ENCODE results near the gene TLX2.

Gene TLX2

DNA sequence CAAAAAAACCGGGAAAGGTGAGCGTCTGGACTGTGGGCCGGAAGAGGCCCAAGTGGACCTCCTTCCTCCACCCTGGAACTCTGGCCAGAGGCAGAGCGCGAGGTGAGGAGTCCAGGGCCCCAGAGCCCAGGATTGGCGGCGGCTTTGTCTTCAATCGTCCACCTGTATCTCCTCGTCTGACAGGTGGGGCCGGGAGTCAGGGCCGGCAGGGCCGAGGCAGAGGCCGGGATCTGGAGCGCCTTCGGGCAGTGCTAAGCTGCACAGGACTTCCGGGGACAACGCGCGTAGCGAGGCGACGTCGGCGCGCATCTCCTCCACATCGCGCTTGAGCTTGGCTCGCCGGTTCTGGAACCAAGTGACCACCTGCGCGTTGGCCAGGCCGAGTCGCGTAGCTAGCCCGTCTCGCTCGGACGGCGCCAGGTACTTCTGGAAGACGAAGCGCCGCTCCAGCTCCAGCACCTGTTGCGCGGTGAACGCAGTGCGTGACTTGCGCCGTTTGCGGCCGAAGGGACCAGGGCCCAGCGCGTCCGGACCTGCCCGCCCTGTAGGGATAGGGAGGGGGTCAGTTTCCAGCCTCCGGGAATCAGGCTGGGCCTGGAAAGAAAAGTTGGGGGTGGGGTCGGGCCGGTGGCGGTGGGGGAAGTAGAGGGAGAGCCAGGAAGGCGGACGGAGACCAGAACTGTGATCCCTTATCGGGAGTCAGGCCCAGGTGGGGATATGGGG, 16.3 kb upstream of the TLX2 start:
- no peak for DNase-seq

- DNase-seq, result no peak
Observed at GRCh38 chr2:74498500-74499266, 15.6 kb upstream of the TLX2 start.

DNA sequence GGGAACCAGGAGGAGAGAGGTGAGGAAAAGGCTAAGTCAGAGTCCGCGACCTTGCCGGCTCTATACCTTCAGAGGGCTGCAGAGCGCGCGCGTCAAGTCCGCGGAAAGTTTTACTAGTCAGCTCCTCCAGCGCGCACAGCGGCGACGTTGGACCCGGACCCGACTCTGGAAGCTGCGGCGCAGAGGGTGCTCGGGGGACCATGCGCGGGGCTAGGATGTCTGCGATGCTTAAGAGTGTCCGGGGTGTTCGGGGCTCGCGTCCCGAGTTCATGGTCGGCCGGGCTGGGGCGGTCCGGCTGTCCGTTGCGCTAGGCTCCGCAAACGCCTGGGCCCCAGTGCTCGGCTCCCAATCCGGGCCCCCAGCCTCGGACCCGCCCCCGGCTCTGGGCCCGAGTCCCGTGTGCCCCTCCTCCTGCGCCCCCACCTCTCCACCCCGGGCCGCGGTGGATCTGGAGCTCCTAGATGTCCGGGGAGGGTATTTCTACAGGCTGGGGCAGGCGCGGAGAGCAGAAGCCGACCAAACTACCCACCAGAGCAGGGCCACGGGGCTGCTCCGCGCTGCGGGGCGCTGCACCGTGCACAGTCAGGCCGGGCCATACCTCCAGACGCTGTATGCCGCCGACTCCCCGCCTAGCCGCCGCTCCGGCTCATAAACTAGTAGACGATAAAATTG, 14.8 kb upstream of the TLX2 start, which contains the start of gene LBX2:
Gene LBX2, minus strand, starts transcription at position 337 of the 673 bp plus-strand sequence. Its CDS starts 66 bp downstream, at position 271.
- no peak for DNase-seq

- DNase-seq, result no peak
Observed at GRCh38 chr2:74499940-74500577, 14.2 kb upstream of the TLX2 start.

- no peak for DNase-seq
Observed at GRCh38 chr2:74500578-74500946, 13.7 kb upstream of the TLX2 start.

- no peak for DNase-seq
Observed at GRCh38 chr2:74501335-74502071, 12.7 kb upstream of the TLX2 start.

DNA sequence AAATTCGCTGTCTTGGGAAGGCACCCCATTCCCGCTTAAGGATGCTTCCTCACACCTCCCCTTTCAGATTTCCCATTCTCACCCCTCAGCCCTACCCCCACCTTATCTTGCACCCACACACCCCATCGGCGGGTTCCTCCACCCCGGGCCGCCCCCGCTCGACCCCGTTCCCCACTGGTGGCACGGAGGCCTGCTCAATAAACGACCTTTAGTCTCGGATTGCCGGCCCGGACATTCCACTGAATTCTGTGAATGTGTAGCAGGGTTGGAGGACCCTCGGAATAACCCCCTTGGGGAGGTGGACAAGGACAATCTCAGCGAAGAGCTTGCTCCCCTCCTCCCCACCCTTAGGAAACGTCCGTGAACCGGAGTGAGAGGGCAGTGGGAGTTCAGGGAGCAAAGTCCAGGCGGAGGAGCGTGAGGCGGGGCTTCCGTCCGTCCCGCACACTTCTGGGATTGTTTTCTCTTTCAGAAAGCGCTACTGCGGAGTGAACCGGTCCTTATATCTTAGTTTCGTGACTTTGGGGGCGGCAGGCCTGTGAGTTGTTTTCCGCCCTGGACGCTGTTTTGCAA, 12.0 kb upstream of the TLX2 start:
- no peak for DNase-seq

GRCh38 chr2:74502720-74503505, 11.3 kb upstream of the TLX2 start:
- peak; percentile 75 to 79 for DNase-seq

DNA sequence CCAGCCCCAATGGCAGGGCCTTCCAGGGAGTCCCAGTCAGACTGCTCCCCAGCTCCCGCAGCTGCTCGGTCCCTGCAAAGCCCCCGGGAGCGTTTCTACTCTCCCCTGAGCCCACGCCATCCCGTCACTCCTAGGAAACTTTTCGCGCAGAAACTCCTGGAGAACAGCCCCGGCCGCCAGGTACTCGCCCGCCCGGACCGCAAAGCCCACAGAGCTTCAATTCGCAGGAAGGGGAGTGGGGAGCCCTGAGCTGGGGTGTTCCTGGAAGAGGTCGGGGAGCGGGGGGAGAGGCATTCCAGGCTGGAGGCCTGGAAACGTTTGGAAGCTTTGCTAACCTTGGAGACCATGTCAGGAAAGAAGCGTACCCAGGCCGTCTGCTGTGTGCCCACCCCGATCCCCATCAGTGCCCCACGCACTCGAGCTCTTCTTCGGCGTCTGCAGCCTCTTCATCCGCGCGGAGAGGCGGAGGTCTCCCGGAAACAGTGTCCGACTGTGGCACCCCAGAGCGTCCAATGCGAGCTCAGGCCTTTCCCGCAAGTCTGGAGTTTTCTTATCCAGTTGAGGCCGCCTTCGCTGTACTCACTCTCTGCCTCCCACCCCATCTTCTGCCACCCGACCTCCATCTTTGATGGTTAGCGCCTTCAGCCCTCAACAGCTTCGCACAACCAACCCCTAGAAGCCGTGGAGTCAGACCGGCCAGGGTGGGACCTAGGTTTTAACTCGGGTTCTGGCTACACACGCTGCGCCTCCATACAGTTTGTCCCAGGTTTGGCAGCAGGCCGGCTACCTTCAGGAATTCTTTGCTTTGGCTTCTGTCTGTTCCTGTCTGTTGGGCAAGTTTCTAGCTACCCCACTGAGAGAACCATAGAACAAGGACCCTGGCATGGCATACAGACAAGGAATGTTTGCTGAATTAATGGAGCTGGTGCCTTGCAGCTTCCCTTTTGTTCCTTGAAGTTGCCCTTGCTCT, 10.5 kb upstream of the TLX2 start:
- DNase-seq, result no peak

- DNase-seq, result no peak
Observed at GRCh38 chr2:74504591-74504990, 9.7 kb upstream of the TLX2 start.

GRCh38 chr2:74505448-74506246, 8.6 kb upstream of the TLX2 start:
- DNase-seq, result no peak

- peak; percentile 91 to 95 for DNase-seq
Observed at GRCh38 chr2:74507145-74507925, 6.9 kb upstream of the TLX2 start, which contains the start of gene PCGF1. PCGF1 (minus strand) TSS chr2:74507695; CDS start chr2:74507668, 27 bp downstream.

DNA sequence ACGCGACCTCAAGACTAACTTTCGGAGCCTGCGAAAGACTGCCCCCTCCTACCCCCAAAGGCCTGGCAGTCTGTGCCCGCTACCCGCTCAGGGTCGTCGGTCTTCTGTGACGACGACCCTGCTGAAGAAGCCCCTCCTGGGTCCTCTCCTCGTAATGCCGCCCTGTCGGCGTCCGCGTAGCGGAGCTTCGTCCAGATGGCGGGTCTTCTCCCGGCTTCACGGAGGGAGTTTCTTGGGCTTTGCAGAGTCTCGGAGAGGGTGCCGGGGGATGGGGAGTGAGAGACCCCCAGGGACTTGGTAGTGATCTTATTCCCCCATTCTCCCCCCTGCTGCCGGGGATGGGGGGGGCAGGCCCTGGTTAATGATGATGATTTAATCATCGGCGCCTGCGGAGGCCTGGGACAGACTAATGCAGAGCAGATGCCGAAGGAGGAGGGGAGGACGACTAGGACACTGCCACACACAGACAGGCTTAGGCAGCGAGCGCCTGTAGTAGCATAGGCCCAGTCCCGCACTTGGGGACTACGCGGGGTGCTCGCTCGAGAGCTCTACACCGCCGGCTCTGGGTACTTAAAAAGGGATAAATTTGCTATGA, 6.2 kb upstream of the TLX2 start:
- DNase-seq, result no peak

DNA sequence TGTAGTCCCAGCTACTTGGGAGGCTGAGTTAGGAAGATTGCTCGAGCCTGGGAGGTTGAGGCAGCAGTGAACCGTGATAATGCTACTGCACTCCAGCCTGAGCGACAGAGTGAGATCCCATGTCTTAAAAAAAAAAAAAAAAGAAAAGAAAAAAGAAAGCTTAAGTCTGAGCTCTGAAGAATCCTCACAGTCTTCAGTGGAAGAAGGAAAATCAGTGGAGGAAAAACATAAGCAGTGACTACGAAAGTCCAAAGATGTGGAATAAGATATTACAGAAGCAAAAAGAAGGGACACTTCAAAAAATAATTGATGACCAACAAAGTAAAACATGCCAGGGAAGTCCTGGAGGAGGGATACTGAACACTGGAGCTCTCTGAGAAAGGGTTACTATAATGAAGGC, 4.0 kb upstream of the TLX2 start:
- no peak for DNase-seq

DNA sequence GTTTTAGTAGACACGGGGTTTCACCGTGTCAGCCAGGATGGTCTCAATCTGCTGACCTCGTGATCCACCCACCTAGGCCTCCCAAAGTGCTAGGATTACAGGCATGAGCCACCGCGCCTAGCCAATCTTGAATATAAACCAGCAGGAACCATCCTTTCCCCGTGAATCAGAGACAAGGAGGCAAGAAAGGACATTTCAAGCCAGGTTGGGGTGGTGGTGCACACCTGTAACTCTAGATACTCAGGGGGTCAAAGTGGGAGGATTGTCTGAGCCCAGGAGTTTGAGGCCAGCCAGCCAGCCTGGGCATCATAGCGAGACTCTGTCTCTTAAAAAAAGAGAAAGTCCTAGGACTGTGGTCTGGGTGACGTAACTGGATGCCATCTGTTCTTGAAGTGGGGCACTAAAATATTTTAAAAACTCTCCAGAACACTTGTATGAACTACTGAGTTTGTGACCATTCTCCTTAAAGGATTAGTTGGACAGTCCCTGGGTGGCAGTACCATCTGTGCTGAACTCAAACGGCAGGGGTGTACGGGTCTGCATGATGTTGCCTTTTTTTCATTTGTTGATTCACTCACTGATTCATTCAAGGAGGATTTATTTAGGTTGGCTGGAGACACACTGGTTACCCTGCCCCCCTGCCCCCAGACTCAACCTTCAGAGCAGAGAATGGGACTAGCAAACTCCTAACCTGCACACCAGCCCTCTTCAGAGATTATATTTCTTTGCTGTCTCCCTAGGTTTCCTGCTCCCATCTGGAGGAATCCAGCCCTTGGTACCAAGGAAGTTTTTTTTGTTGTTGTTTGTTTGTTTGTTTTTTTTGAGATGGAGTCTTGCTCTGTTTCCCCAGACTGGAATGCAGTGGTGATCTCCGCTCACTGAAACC, 2.9 kb upstream of the TLX2 start:
- DNase-seq, result no peak

- no peak for DNase-seq
Observed at GRCh38 chr2:74512744-74513604, 1.3 kb upstream of the TLX2 start.

All from SW 1271 (cell line).